Ishikawa (cell line): Measurements from ENCODE around the gene TENT5A.

Experiments used
- CREB1 ChIP-seq: IDR thresholded peaks from 2 replicates; pipeline ENCODE4 v1.6.1; 2012; ENCODE audit warnings: low read depth
- EP300 ChIP-seq: IDR thresholded peaks from 2 replicates; pipeline ENCODE4 v1.6.1; 2012; ENCODE audit warnings: borderline replicate concordance
- FOXM1 ChIP-seq: IDR thresholded peaks from 2 replicates; pipeline ENCODE4 v1.6.1; 2012; ENCODE audit warnings: low read depth, borderline replicate concordance
- NFIC ChIP-seq: IDR thresholded peaks from 2 replicates; pipeline ENCODE4 v1.6.1; 2012
- TCF12 ChIP-seq: IDR thresholded peaks from 2 replicates; pipeline ENCODE4 v1.6.1; 2012; ENCODE audit warnings: low read depth
- YY1 ChIP-seq: IDR thresholded peaks from 2 replicates; pipeline ENCODE4 v1.6.1; 2012; ENCODE audit warnings: low read depth
- TF ChIP-seq, protein P1 (sequence below): IDR thresholded peaks from 2 replicates; pipeline ENCODE4 v1.6.1; 2012
- TF ChIP-seq, protein P2 (sequence below): IDR thresholded peaks from 2 replicates; pipeline ENCODE4 v1.6.1; 2012; ENCODE audit warnings: low read depth, mild to moderate bottlenecking
- TF ChIP-seq, protein P3 (sequence below): IDR thresholded peaks from 2 replicates; pipeline ENCODE4 v1.6.1; 2012

DNA sequence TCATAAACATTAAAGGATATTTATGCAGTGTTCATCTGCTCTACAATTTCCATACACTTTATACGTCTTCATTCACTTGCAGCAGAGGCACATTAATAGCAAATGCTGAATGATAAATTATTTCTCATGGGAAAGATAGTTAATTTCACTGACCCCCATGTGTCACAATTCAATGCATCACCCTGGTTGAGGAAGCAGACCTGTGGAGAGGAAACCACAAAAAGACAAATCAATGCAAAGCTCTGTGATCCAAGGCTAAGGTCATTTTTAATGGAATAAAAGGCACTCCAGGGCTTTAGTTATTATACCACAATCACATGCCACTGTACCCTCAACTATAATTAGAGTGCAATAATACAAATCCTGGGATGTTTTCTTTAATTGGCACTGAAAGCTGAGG lies 40.3 kb upstream of the TENT5A start:
- TF ChIP-seq YY1 (no peak), TCF12 (no peak), EP300 (no peak), NFIC (no peak), FOXM1 (no peak), CREB1 (no peak)
- TF ChIP-seq, protein P1, sequence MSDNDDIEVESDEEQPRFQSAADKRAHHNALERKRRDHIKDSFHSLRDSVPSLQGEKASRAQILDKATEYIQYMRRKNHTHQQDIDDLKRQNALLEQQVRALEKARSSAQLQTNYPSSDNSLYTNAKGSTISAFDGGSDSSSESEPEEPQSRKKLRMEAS = no peak
- TF ChIP-seq, protein P2, sequence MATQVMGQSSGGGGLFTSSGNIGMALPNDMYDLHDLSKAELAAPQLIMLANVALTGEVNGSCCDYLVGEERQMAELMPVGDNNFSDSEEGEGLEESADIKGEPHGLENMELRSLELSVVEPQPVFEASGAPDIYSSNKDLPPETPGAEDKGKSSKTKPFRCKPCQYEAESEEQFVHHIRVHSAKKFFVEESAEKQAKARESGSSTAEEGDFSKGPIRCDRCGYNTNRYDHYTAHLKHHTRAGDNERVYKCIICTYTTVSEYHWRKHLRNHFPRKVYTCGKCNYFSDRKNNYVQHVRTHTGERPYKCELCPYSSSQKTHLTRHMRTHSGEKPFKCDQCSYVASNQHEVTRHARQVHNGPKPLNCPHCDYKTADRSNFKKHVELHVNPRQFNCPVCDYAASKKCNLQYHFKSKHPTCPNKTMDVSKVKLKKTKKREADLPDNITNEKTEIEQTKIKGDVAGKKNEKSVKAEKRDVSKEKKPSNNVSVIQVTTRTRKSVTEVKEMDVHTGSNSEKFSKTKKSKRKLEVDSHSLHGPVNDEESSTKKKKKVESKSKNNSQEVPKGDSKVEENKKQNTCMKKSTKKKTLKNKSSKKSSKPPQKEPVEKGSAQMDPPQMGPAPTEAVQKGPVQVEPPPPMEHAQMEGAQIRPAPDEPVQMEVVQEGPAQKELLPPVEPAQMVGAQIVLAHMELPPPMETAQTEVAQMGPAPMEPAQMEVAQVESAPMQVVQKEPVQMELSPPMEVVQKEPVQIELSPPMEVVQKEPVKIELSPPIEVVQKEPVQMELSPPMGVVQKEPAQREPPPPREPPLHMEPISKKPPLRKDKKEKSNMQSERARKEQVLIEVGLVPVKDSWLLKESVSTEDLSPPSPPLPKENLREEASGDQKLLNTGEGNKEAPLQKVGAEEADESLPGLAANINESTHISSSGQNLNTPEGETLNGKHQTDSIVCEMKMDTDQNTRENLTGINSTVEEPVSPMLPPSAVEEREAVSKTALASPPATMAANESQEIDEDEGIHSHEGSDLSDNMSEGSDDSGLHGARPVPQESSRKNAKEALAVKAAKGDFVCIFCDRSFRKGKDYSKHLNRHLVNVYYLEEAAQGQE = no peak
- TF ChIP-seq, protein P3, sequence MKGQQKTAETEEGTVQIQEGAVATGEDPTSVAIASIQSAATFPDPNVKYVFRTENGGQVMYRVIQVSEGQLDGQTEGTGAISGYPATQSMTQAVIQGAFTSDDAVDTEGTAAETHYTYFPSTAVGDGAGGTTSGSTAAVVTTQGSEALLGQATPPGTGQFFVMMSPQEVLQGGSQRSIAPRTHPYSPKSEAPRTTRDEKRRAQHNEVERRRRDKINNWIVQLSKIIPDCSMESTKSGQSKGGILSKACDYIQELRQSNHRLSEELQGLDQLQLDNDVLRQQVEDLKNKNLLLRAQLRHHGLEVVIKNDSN = no peak
